Liver (tissue), 9 donors: ENCODE data around the gene SLC37A4. TPM values are rescaled to one million over a fixed set of nuclear protein-coding genes. Genes with fewer than 3 reads are reported as not detected.

Source experiments
- DNase-seq: peaks from one replicate; pipeline ENCODE4 v3.0.0-alpha.2; 2017; ENCODE audit warnings: low spot score
- H3K27ac ChIP-seq, 2 donors: one replicate each; pipeline ENCODE4 v1.7.0; 2013; ENCODE audit warnings: inconsistent platforms in 2 of 2, low read length in 2 of 2, control low read depth in 1 of 2, low read depth in 1 of 2, mild to moderate bottlenecking in 1 of 2
- H3K27me3 ChIP-seq, 4 donors: one replicate each; pipeline versions ENCODE4 v1.6.1 to v1.7.0; 2013; ENCODE audit warnings: low read length in 3 of 4, inconsistent platforms in 1 of 4, mild to moderate bottlenecking in 1 of 4, moderate library complexity in 1 of 4; ENCODE audit not compliant: control insufficient read depth in 4 of 4, insufficient read depth in 4 of 4
- H3K36me3 ChIP-seq, 4 donors: one replicate each; pipeline versions ENCODE4 v1.6.1 to v1.7.0; 2013; ENCODE audit warnings: low read length in 3 of 4, mild to moderate bottlenecking in 3 of 4, low read depth in 1 of 4, moderate library complexity in 1 of 4; ENCODE audit not compliant: control insufficient read depth in 4 of 4, insufficient read depth in 3 of 4
- H3K4me1 ChIP-seq, 4 donors: one replicate each; pipeline versions ENCODE4 v1.6.1 to v1.7.0; 2013; ENCODE audit warnings: low read length in 3 of 4, mild to moderate bottlenecking in 3 of 4, moderate library complexity in 1 of 4; ENCODE audit not compliant: control insufficient read depth in 4 of 4, insufficient read depth in 4 of 4
- H3K4me3 ChIP-seq, 3 donors: one replicate each; pipeline versions ENCODE4 v1.6.1 to v1.7.0; 2013; ENCODE audit warnings: low read length in 3 of 3, control low read depth in 1 of 3, low read depth in 1 of 3, mild to moderate bottlenecking in 1 of 3
- H3K9ac ChIP-seq, 2 donors: one replicate each; pipeline ENCODE4 v1.7.0; 2013; ENCODE audit warnings: low read length in 2 of 2, mild to moderate bottlenecking in 2 of 2, moderate library complexity in 2 of 2, control low read depth in 1 of 2, low read depth in 1 of 2
- H3K9me3 ChIP-seq, 4 donors: one replicate each; pipeline versions ENCODE4 v1.6.1 to v1.7.0; 2013; ENCODE audit warnings: low read length in 3 of 4; ENCODE audit not compliant: control insufficient read depth in 4 of 4
- EGR1 ChIP-seq, 2 donors: IDR thresholded peaks; 2 replicates each; pipeline ENCODE4 v1.6.1; 2016 to 2018; ENCODE audit warnings: antibody characterized with exemption in 2 of 2, low read depth in 2 of 2
- FOXA1 ChIP-seq: IDR thresholded peaks from 2 replicates; pipeline ENCODE4 v1.6.1; 2016; ENCODE audit warnings: antibody characterized with exemption
- FOXA2 ChIP-seq: IDR thresholded peaks from 2 replicates; pipeline ENCODE4 v1.6.1; 2016; ENCODE audit warnings: antibody characterized with exemption
- GABPA ChIP-seq, 2 donors: IDR thresholded peaks in 1 of 2; conservative IDR thresholded peaks in 1 of 2; 2 replicates each; pipeline ENCODE4 v1.6.1; 2016; ENCODE audit warnings: antibody characterized with exemption in 2 of 2, mild to moderate bottlenecking in 1 of 2, moderate library complexity in 1 of 2
- HNF4A ChIP-seq, 2 donors: conservative IDR thresholded peaks; 2 replicates each; pipeline ENCODE4 v1.6.1; 2016; ENCODE audit warnings: antibody characterized with exemption in 2 of 2, mild to moderate bottlenecking in 2 of 2
- HNF4G ChIP-seq: IDR thresholded peaks from 2 replicates; pipeline ENCODE4 v1.6.1; 2016; ENCODE audit warnings: antibody characterized with exemption
- JUND ChIP-seq, 2 donors: IDR thresholded peaks; 2 replicates each; pipeline ENCODE4 v1.6.1; 2016; ENCODE audit warnings: antibody characterized with exemption in 2 of 2
- MAX ChIP-seq: IDR thresholded peaks from 2 replicates; pipeline ENCODE4 v1.6.1; 2016; ENCODE audit warnings: antibody characterized with exemption
- NR2F2 ChIP-seq: IDR thresholded peaks from 2 replicates; pipeline ENCODE4 v1.6.1; 2016; ENCODE audit warnings: antibody characterized with exemption
- RAD21 ChIP-seq, 2 donors: IDR thresholded peaks; 2 replicates each; pipeline ENCODE4 v1.6.1; 2016; ENCODE audit warnings: antibody characterized with exemption in 2 of 2, mild to moderate bottlenecking in 2 of 2
- RXRA ChIP-seq, 2 donors: IDR thresholded peaks; 2 replicates each; pipeline ENCODE4 v1.6.1; 2017 to 2018; ENCODE audit warnings: antibody characterized with exemption in 2 of 2, mild to moderate bottlenecking in 1 of 2
- SP1 ChIP-seq: IDR thresholded peaks from 2 replicates; pipeline ENCODE4 v1.6.1; 2018; ENCODE audit warnings: antibody characterized with exemption, mild to moderate bottlenecking
- YY1 ChIP-seq: IDR thresholded peaks from 2 replicates; pipeline ENCODE4 v1.6.1; 2016; ENCODE audit warnings: antibody characterized with exemption, mild to moderate bottlenecking
- WGBS: extraction: QIAGEN DNeasy Blood & Tissue Kit; methylation state at CpG from one replicate; pipeline ENCODE4 v1.1.7; 2013; 5-methylcytosine and 5-hydroxymethylcytosine counted together
- polyA plus RNA-seq, 2 donors: library from polyadenylated mRNA; stranded (reverse) in 1 of 2; unstranded in 1 of 2; fragments of 200-250 nt in 1 of 2; fragments of >200 nt in 1 of 2; fragmentation: Nextera tagmentation in 1 of 2; extraction: Ambion mirVana in 1 of 2; gene quantifications; one replicate each; pipeline versions ENCODE4 v1.2.1 to v1.2.3, GENCODE V29; 2013 to 2015
- total RNA-seq, 2 donors: library from RNA; depleted of rRNA; stranded (reverse); fragments of >200 nt; gene quantifications; one replicate each; pipeline ENCODE4 v1.2.3, GENCODE V29; 2014
- TF ChIP-seq, protein P1 (sequence below): fragments of 150-350 bp; IDR thresholded peaks from 2 replicates; pipeline ENCODE4 v1.5.1; 2017; ENCODE audit warnings: improper control_type of control experiment, low read depth, low read length; ENCODE audit not compliant: missing input control
- TF ChIP-seq, protein P2 (sequence below): IDR thresholded peaks from 2 replicates; pipeline ENCODE4 v1.6.1; 2016; ENCODE audit warnings: antibody characterized with exemption
- donor health status: healthy.
- donor health status: healthy.
- donor health status: healthy.
- donor health status: healthy.
- donor health status: healthy.

SLC37A4 gene
- total and polyA plus RNA-seq, 4 donors, result 62.7 to 184 (median 96.3) TPM

DNA sequence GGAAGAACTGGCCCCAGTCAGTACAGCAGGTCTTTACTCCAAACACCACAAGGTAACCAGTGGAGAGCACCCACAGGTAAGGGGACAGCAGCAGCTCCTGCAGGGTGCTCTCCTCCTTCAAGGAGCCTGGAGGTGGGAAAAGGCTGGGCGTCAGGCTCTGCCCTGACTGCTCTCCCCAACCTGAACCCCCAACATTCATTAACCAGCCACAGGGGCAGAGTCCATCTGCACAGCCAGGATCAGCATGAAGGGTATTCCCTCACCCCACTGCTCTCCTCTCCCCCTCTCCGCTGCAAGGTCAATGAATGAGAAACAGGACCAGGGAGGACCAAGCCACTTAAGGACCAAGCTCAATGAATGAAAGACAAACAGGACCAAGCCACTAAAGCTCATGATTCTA lies 3.7 kb downstream of the SLC37A4 start:
- peak overlapping the region; percentile 71 to 86 (median 85) for H3K4me3 ChIP-seq
- no peaks in the 10 kb centered on the region for H3K9me3 ChIP-seq
- H3K4me1 ChIP-seq, result peaks cover 17 to 76% (median 56%) of the 10 kb centered on the region in 4 donors
- peaks cover 5 to 18% (median 15%) of the 10 kb centered on the region in 4 donors for H3K36me3 ChIP-seq
- H3K27me3 ChIP-seq, result no peaks in the 10 kb centered on the region
- H3K9ac ChIP-seq, result peak overlapping the region; percentile 29 to 73
- DNase-seq, result no peak
- WGBS, result 39% methylated on average over 2 of the region's 2 CpGs
- TF ChIP-seq HNF4A (conservative IDR thresholded peaks at IDR 0.05), result peak; percentile 69 to 84
- no peak for TF ChIP-seq RAD21 (IDR thresholded peaks at IDR 0.05)
- peak; percentile 70 for TF ChIP-seq SP1
- no peak for TF ChIP-seq FOXA2
- no peak for TF ChIP-seq NR2F2
- no peak for TF ChIP-seq JUND (IDR thresholded peaks at IDR 0.05)
- peak; percentile 68 for TF ChIP-seq HNF4G
- TF ChIP-seq RXRA (IDR thresholded peaks at IDR 0.05), result peak; percentile 26 to 43
- no peak for TF ChIP-seq EGR1 (IDR thresholded peaks at IDR 0.05; ENCODE audit: low read depth in 2 of 2)
- TF ChIP-seq, protein P1, sequence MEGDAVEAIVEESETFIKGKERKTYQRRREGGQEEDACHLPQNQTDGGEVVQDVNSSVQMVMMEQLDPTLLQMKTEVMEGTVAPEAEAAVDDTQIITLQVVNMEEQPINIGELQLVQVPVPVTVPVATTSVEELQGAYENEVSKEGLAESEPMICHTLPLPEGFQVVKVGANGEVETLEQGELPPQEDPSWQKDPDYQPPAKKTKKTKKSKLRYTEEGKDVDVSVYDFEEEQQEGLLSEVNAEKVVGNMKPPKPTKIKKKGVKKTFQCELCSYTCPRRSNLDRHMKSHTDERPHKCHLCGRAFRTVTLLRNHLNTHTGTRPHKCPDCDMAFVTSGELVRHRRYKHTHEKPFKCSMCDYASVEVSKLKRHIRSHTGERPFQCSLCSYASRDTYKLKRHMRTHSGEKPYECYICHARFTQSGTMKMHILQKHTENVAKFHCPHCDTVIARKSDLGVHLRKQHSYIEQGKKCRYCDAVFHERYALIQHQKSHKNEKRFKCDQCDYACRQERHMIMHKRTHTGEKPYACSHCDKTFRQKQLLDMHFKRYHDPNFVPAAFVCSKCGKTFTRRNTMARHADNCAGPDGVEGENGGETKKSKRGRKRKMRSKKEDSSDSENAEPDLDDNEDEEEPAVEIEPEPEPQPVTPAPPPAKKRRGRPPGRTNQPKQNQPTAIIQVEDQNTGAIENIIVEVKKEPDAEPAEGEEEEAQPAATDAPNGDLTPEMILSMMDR, result no peak
- TF ChIP-seq FOXA1, result no peak
- H3K27ac ChIP-seq, result peak overlapping the region; percentile 92 to 97

DNA sequence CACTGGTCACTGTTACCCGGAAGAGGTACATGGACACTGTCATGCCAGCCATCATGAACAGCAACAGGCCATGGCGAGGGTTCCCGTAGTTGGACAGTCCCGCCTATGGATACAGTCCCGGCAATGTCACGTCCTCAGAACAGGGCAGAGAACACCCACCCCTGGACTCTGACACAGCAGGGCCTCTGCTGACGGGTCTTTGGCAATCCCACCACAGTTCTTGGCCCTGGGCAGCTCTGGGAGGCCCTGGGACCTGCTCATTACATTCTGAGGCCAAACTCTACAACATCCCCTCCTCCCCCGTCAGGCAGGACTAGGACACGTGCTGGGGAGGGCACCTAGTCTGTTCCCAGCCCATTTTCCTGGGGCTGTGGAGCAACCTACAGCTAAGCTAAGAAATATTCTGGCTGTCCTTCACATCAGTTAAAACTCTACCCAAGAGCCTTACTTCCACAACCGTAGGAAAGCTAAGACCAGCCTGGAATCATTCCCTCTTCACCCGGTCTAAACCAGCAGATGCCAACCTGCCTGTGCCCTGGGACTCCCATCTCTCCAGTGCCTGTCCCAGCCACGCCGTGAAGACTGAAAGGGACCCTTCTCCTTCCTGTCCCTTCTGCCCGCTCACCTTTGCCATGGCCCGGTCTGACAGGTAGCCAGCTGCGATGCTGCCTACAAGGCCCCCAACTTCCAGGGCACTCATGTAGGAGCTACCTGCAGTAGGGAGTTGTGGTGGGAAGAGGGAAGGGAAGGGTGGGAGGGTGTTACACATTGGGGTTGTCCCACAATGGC lies 4.5 kb downstream of the SLC37A4 start:
- DNase-seq, result peak; percentile 49
- TF ChIP-seq, protein P2, sequence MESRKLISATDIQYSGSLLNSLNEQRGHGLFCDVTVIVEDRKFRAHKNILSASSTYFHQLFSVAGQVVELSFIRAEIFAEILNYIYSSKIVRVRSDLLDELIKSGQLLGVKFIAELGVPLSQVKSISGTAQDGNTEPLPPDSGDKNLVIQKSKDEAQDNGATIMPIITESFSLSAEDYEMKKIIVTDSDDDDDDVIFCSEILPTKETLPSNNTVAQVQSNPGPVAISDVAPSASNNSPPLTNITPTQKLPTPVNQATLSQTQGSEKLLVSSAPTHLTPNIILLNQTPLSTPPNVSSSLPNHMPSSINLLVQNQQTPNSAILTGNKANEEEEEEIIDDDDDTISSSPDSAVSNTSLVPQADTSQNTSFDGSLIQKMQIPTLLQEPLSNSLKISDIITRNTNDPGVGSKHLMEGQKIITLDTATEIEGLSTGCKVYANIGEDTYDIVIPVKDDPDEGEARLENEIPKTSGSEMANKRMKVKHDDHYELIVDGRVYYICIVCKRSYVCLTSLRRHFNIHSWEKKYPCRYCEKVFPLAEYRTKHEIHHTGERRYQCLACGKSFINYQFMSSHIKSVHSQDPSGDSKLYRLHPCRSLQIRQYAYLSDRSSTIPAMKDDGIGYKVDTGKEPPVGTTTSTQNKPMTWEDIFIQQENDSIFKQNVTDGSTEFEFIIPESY, result no peak
- TF ChIP-seq GABPA (IDR thresholded peaks at IDR 0.05 in 1 of 2, conservative IDR thresholded peaks at IDR 0.05 in 1 of 2) (peak in 1 of 2 donors; percentile 52), HNF4G (peak; percentile 36), SP1 (peak; percentile 68), MAX (peak; percentile 74), JUND (IDR thresholded peaks at IDR 0.05) (peak in 1 of 2 donors; percentile 7), HNF4A (conservative IDR thresholded peaks at IDR 0.05) (peak; percentile 75 to 85), NR2F2 (no peak), RXRA (IDR thresholded peaks at IDR 0.05) (peak; percentile 54 to 81), YY1 (no peak), FOXA2 (peak; percentile 48)
- H3K9ac ChIP-seq, result peak overlapping the region; percentile 21 to 73
- WGBS, result 50% methylated on average over 16 of the region's 16 CpGs
- H3K36me3 ChIP-seq, result peaks cover 5 to 18% (median 15%) of the 10 kb centered on the region in 4 donors
- H3K4me3 ChIP-seq, result peak overlapping the region; percentile 67 to 86 (median 71)
- no peaks in the 10 kb centered on the region for H3K9me3 ChIP-seq
- peak overlapping the region; percentile 92 to 97 for H3K27ac ChIP-seq
- H3K4me1 ChIP-seq, result peaks cover 19 to 84% (median 63%) of the 10 kb centered on the region in 4 donors
- H3K27me3 ChIP-seq, result no peaks in the 10 kb centered on the region
